IPS-20b (cell line): ENCODE data around the gene XPNPEP3.
A peak's percentile ranks its signal among the peaks of the same experiment; 100 is the strongest.
"Not testable (repeated sequence)": the region's sequence is repeated elsewhere in the genome, so short reads cannot be mapped to it uniquely, and the experiment has no call there.

Source experiments
- H3K27ac ChIP-seq: one replicate; pipeline ENCODE4 v1.5.1; 2013; ENCODE audit warnings: low read length
- H3K27me3 ChIP-seq: 2 replicates; pipeline ENCODE4 v1.6.1; 2013; ENCODE audit warnings: mild to moderate bottlenecking, low read length, inconsistent platforms; ENCODE audit not compliant: insufficient read depth
- H3K36me3 ChIP-seq: 2 replicates; pipeline ENCODE4 v1.6.1; 2013; ENCODE audit warnings: low read depth, mild to moderate bottlenecking, inconsistent platforms, low read length, moderate library complexity; ENCODE audit not compliant: insufficient read depth
- H3K4me1 ChIP-seq: 2 replicates; pipeline ENCODE4 v1.6.1; 2013; ENCODE audit warnings: mild to moderate bottlenecking, control low read depth, inconsistent platforms, low read length, moderate library complexity; ENCODE audit not compliant: insufficient read depth
- H3K4me3 ChIP-seq: 2 replicates; pipeline ENCODE4 v1.5.1; 2013; ENCODE audit warnings: mild to moderate bottlenecking, low read length, inconsistent platforms
- H3K9ac ChIP-seq: 2 replicates; pipeline ENCODE4 v1.6.1; 2013; ENCODE audit warnings: low read depth, mild to moderate bottlenecking, inconsistent platforms, low read length, moderate library complexity
- H3K9me3 ChIP-seq: 2 replicates; pipeline ENCODE4 v1.6.1; 2013; ENCODE audit warnings: mild to moderate bottlenecking, low read depth, low read length, inconsistent platforms; ENCODE audit not compliant: insufficient read depth

XPNPEP3 gene

GRCh38 chr22:40904101-40904500 is 47.2 kb downstream of the XPNPEP3 start:
- Histone ChIP-seq H3K9ac (no peak overlapping the region), H3K4me3 (no peak overlapping the region), H3K27ac (no peak overlapping the region), H3K27me3 (no peaks in the 10 kb centered on the region), H3K4me1 (peaks cover 4% of the 10 kb centered on the region; the same call in 1 of the 2 replicates), H3K36me3 (peaks cover 4% of the 10 kb centered on the region), H3K9me3 (no peaks in the 10 kb centered on the region)

GRCh38 chr22:40908895-40909294 is 51.9 kb downstream of the XPNPEP3 start:
- Histone ChIP-seq H3K9ac (peak overlapping the region; percentile 16; the same call in 1 of the 2 replicates), H3K36me3 (peaks cover 15% of the 10 kb centered on the region), H3K27ac (no peak overlapping the region), H3K4me3 (no peak overlapping the region), H3K27me3 (no peaks in the 10 kb centered on the region), H3K4me1 (peaks cover 4% of the 10 kb centered on the region; the same call in 1 of the 2 replicates), H3K9me3 (no peaks in the 10 kb centered on the region)

- Histone ChIP-seq H3K36me3 (peaks cover 25% of the 10 kb centered on the region), H3K9ac (no peak overlapping the region), H3K27me3 (no peaks in the 10 kb centered on the region), H3K4me3 (no peak overlapping the region), H3K9me3 (no peaks in the 10 kb centered on the region), H3K27ac (no peak overlapping the region), H3K4me1 (peaks cover 4% of the 10 kb centered on the region; the same call in 1 of the 2 replicates)
These were observed 54.8 kb downstream of the XPNPEP3 start for GRCh38 chr22:40911772-40912171.

GRCh38 chr22:40912987-40913386 is 56.0 kb downstream of the XPNPEP3 start:
- not testable (repeated sequence) for H3K27me3 ChIP-seq, H3K9ac ChIP-seq, H3K4me1 ChIP-seq, H3K27ac ChIP-seq, H3K9me3 ChIP-seq, H3K4me3 ChIP-seq
- H3K36me3 ChIP-seq, result peaks cover 28% of the 10 kb centered on the region

GRCh38 chr22:40919446-40919845 is 62.5 kb downstream of the XPNPEP3 start:
- Histone ChIP-seq H3K4me3 (no peak overlapping the region), H3K36me3 (peaks cover 36% of the 10 kb centered on the region)

GRCh38 chr22:40920526-40920925 is 63.6 kb downstream of the XPNPEP3 start:
- H3K27me3 ChIP-seq, result no peaks in the 10 kb centered on the region
- H3K9ac ChIP-seq, result no peak overlapping the region
- no peaks in the 10 kb centered on the region for H3K9me3 ChIP-seq
- peaks cover 46% of the 10 kb centered on the region for H3K36me3 ChIP-seq
- H3K4me3 ChIP-seq, result no peak overlapping the region
- no peak overlapping the region for H3K27ac ChIP-seq
- H3K4me1 ChIP-seq, result no peaks in the 10 kb centered on the region

More at GRCh38 chr22:40919446-40919845, 62.5 kb downstream of the XPNPEP3 start:
- Histone ChIP-seq H3K4me1 (no peaks in the 10 kb centered on the region), H3K9me3 (no peaks in the 10 kb centered on the region), H3K27ac (no peak overlapping the region), H3K27me3 (no peaks in the 10 kb centered on the region), H3K9ac (no peak overlapping the region)

- Histone ChIP-seq H3K27ac (no peak overlapping the region), H3K4me1 (no peaks in the 10 kb centered on the region), H3K36me3 (peaks cover 43% of the 10 kb centered on the region), H3K9ac (no peak overlapping the region), H3K27me3 (no peaks in the 10 kb centered on the region), H3K4me3 (no peak overlapping the region), H3K9me3 (no peaks in the 10 kb centered on the region)
These were observed 65.7 kb downstream of the XPNPEP3 start for GRCh38 chr22:40922484-40923303.

GRCh38 chr22:40928657-40929056 is 71.7 kb downstream of the XPNPEP3 start:
- H3K4me3 ChIP-seq, result no peak overlapping the region
- H3K9me3 ChIP-seq, result no peaks in the 10 kb centered on the region
- H3K9ac ChIP-seq, result no peak overlapping the region
- H3K36me3 ChIP-seq, result peaks cover 39% of the 10 kb centered on the region
- H3K4me1 ChIP-seq, result no peaks in the 10 kb centered on the region
- no peaks in the 10 kb centered on the region for H3K27me3 ChIP-seq
- H3K27ac ChIP-seq, result no peak overlapping the region

- no peak overlapping the region for H3K9ac ChIP-seq
- no peak overlapping the region for H3K4me3 ChIP-seq
- H3K27me3 ChIP-seq, result no peaks in the 10 kb centered on the region
- H3K36me3 ChIP-seq, result peaks cover 11% of the 10 kb centered on the region
- no peaks in the 10 kb centered on the region for H3K9me3 ChIP-seq
- no peaks in the 10 kb centered on the region for H3K4me1 ChIP-seq
- H3K27ac ChIP-seq, result no peak overlapping the region
These were observed 75.4 kb downstream of the XPNPEP3 start for GRCh38 chr22:40932396-40932795.

- H3K9ac ChIP-seq, result no peak overlapping the region
- no peak overlapping the region for H3K27ac ChIP-seq
- H3K4me1 ChIP-seq, result no peaks in the 10 kb centered on the region
These were observed 82.3 kb downstream of the XPNPEP3 start for GRCh38 chr22:40939202-40939601.

GRCh38 chr22:40950962-40951794 is 94.2 kb downstream of the XPNPEP3 start, which contains the start of gene RBX1:
TSS of gene RBX1 (plus strand) at chr22:40951378. CDS start at chr22:40951399, 21 bp downstream.
- Histone ChIP-seq H3K4me3 (peak within 1 kb of the TSS; percentile 97), H3K4me1 (no peaks in the 10 kb centered on the region), H3K36me3 (peaks cover 30% of the 10 kb centered on the region), H3K9ac (peak within 1 kb of the TSS; percentile 93), H3K9me3 (no peaks in the 10 kb centered on the region), H3K27ac (peak within 1 kb of the TSS; percentile 86), H3K27me3 (no peaks in the 10 kb centered on the region)

More at GRCh38 chr22:40939202-40939601, 82.3 kb downstream of the XPNPEP3 start:
- Histone ChIP-seq H3K4me3 (no peak overlapping the region), H3K27me3 (no peaks in the 10 kb centered on the region), H3K36me3 (no peaks in the 10 kb centered on the region), H3K9me3 (no peaks in the 10 kb centered on the region)
